Right atrium auricular region (tissue), 2 donors: ENCODE data around the gene PGAM5. TPM values are rescaled to one million over a fixed set of nuclear protein-coding genes. Genes with fewer than 3 reads are reported as not detected.

Source experiments
- DNase-seq: peaks from one replicate; pipeline ENCODE4 v3.0.0-alpha.2; 2019; ENCODE audit warnings: low spot score
- H3K27ac ChIP-seq, 2 donors: fragments of 200-600 bp; sonication (generic); 1 replicate in 1 of 2; 2 replicates in 1 of 2; pipeline ENCODE4 v1.5.1; 2016 to 2019
- H3K27me3 ChIP-seq, 2 donors: fragments of 200-600 bp; sonication (generic); one replicate each; pipeline versions ENCODE4 v1.5.1 to v1.6.0; 2017 to 2019
- H3K36me3 ChIP-seq: fragments of 200-600 bp; sonication (generic); one replicate; pipeline ENCODE4 v1.5.1; 2016
- H3K4me1 ChIP-seq, 2 donors: fragments of 200-600 bp; sonication (generic); one replicate each; pipeline versions ENCODE4 v1.5.1 to v1.6.0; 2017 to 2019
- H3K4me3 ChIP-seq, 2 donors: fragments of 200-600 bp; sonication (generic); 1 replicate in 1 of 2; 2 replicates in 1 of 2; pipeline ENCODE4 v1.5.1; 2017 to 2019; ENCODE audit warnings: mild to moderate bottlenecking in 1 of 2, moderate library complexity in 1 of 2
- H3K9me3 ChIP-seq, 2 donors: fragments of 200-600 bp; sonication (generic); one replicate each; pipeline ENCODE4 v1.5.1; 2019
- total RNA-seq, 2 donors: library from RNA; depleted of rRNA; stranded (reverse); fragments of >200 nt; gene quantifications; one replicate each; pipeline ENCODE4 v1.1.0, GENCODE V29; 2016
- TF ChIP-seq, protein P1 (sequence below), 2 donors: fragments of 200-600 bp; sonication (generic); IDR thresholded peaks; one replicate each; pipeline ENCODE4 v1.5.1; 2019; ENCODE audit warnings: antibody characterized with exemption in 2 of 2

The PGAM5 gene
- total RNA-seq, 2 donors from 2014 or later: 12.8 to 20.0 TPM

DNA sequence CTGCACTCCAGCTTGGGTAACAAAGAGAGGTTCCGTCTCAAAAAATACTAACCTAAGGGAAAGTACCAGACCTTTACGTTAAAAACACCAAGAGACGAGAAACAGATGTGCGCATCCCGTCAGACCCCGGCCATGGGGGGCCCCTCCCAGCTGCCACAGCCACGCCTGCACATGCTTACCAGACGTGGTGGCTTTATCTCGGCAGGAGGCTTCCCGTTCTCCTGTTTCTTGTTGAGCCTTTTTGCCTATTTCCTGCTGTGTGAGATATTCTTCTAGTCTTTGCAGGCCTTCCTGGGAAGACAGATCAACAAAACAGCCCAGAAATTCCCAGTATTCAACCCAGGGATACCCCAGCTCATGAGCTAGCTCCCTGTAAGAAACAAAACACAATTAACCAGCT, 23.6 kb downstream of the PGAM5 start:
- no peak overlapping the region for H3K4me3 ChIP-seq
- H3K36me3 ChIP-seq: peaks cover 86% of the 10 kb centered on the region
- H3K27ac ChIP-seq: no peak overlapping the region
- TF ChIP-seq, protein P1, sequence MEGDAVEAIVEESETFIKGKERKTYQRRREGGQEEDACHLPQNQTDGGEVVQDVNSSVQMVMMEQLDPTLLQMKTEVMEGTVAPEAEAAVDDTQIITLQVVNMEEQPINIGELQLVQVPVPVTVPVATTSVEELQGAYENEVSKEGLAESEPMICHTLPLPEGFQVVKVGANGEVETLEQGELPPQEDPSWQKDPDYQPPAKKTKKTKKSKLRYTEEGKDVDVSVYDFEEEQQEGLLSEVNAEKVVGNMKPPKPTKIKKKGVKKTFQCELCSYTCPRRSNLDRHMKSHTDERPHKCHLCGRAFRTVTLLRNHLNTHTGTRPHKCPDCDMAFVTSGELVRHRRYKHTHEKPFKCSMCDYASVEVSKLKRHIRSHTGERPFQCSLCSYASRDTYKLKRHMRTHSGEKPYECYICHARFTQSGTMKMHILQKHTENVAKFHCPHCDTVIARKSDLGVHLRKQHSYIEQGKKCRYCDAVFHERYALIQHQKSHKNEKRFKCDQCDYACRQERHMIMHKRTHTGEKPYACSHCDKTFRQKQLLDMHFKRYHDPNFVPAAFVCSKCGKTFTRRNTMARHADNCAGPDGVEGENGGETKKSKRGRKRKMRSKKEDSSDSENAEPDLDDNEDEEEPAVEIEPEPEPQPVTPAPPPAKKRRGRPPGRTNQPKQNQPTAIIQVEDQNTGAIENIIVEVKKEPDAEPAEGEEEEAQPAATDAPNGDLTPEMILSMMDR (IDR thresholded peaks at IDR 0.05): no peak
- H3K27me3 ChIP-seq: no peaks in the 10 kb centered on the region
- H3K4me1 ChIP-seq: peaks cover 0 to 2% of the 10 kb centered on the region in 2 donors
- DNase-seq: no peak
- H3K9me3 ChIP-seq: no peaks in the 10 kb centered on the region

DNA sequence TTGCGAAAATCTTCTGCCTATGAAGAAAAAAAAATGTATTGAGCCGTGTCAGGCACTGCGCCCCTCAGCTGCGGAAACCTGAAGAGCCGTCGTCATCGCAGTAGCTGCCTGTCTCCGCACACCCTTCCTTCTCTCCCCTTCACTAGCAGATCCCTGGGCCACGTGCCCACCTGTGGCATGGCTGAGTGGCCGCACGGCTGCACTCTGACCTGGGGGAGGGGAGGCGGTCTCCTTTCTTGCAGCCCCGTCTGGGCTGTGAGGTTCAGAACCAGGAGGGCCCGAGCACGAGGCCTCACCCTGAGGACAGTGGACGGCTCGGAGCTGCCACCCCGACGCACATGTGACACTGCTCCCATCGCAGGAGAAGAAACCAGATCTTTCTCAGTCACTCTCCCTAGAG, 24.9 kb downstream of the PGAM5 start:
- Histone ChIP-seq H3K4me3 (no peak overlapping the region), H3K36me3 (peaks cover 93% of the 10 kb centered on the region), H3K4me1 (peaks cover 0 to 14% of the 10 kb centered on the region in 2 donors), H3K27ac (no peak overlapping the region), H3K27me3 (no peaks in the 10 kb centered on the region), H3K9me3 (no peaks in the 10 kb centered on the region)
- TF ChIP-seq, protein P1 (IDR thresholded peaks at IDR 0.05): no peak
- no peak for DNase-seq

DNA sequence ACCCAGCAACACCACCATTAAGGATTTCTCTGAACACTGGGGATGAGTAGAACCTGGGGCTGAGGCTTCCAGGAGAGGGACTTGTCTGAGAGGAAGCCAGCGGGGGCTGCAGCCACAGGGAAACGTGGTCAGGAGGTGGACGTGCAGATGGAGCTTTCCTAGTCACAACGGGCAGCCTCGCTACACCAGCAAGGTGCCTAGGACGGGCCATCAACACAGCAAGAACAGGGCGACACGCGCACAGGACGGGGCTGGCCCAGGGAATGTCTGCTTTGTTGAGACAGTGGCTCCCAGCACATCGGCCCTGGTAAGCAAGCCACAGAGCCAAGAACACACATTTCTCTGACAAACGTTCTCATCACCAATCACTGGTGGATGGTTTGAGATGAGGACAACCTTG, 25.7 kb downstream of the PGAM5 start:
- DNase-seq: no peak
- H3K9me3 ChIP-seq: no peaks in the 10 kb centered on the region
- H3K4me3 ChIP-seq: no peak overlapping the region
- peaks cover 0 to 21% of the 10 kb centered on the region in 2 donors for H3K4me1 ChIP-seq
- H3K27ac ChIP-seq: no peak overlapping the region
- TF ChIP-seq, protein P1 (IDR thresholded peaks at IDR 0.05): no peak
- peaks cover 96% of the 10 kb centered on the region for H3K36me3 ChIP-seq
- no peaks in the 10 kb centered on the region for H3K27me3 ChIP-seq

DNA sequence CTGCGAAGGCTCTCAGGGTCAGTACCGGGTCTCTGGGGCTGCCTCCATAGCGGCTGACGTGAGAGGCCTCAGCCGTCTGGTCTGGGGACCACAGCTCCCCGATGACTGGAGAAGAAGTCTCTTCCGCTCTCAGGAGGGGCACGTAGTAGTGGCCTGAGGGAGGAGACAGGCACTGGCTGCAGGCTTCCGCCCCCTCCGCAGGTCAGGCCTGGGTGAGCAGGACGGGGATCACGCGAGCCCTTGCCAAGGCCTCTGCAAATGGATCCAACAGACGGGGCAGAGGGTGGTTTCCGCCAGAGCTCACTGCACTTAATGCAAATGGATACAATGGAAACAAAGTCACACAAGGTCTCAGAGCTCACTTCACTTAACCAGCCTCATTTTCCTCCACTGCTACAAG, 26.3 kb downstream of the PGAM5 start:
- Histone ChIP-seq H3K36me3 (peaks cover 94% of the 10 kb centered on the region), H3K27ac (no peak overlapping the region), H3K4me3 (no peak overlapping the region), H3K4me1 (peaks cover 0 to 21% of the 10 kb centered on the region in 2 donors), H3K27me3 (no peaks in the 10 kb centered on the region), H3K9me3 (no peaks in the 10 kb centered on the region)
- no peak for DNase-seq
- TF ChIP-seq, protein P1 (IDR thresholded peaks at IDR 0.05): no peak

DNA sequence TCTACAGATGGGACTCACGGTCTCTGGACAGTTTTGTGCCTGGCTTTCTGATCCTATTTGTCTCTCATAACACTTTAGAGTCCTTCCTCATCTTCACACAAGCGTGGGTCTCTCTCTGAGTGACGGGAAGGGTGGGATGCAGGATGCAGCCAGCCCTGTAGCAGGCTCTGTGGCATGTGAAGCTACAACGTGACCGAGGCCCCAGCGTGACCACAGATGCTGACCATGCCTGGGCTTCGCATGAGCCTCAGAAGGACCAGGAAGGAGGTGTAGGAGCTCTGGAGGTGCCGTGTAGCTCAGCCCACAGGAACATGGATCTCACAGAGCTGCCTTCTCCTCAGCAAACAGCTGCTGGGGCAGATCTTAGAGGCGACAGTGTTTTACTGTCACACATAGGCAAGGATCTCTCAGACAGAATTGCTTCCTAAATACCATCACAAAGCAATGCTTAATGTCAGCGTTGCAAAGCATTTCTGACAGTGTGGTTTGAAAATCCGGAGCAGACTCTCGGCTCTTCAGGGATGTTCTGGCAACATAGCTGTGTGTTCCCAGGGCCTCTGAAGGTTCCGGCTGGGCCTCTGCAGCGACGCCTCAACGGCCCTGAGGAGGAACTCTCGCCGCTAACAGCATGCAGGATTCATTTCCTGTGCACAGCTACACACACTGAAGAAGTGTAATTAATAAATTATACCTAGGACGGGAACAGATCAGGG, 29.1 kb downstream of the PGAM5 start:
- Histone ChIP-seq H3K27ac (peak overlapping the region; percentile 64 to 70), H3K4me3 (no peak overlapping the region), H3K4me1 (peaks cover 0 to 21% of the 10 kb centered on the region in 2 donors), H3K9me3 (no peaks in the 10 kb centered on the region), H3K36me3 (peaks cover 91% of the 10 kb centered on the region), H3K27me3 (no peaks in the 10 kb centered on the region)
- no peak for DNase-seq
- TF ChIP-seq, protein P1 (IDR thresholded peaks at IDR 0.05): no peak

DNA sequence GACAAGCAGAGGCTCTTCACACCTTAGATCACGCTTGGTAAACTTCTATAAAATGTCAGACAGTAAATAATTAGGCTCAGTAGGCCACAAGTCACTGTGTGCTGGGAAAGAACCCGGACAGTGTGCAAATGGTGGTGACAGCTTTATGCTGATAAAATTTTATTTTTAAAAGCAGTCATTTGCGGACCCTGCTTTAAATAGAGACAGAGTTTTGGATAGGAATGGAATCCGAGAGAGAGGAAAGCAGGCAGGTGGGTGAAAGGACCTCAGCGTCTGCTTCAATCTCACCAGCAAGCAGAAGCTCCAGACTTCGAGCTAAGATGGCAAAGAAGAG, 29.6 kb downstream of the PGAM5 start:
- Histone ChIP-seq H3K9me3 (no peaks in the 10 kb centered on the region), H3K4me3 (no peak overlapping the region), H3K27me3 (no peaks in the 10 kb centered on the region), H3K4me1 (peaks cover 0 to 21% of the 10 kb centered on the region in 2 donors), H3K27ac (peak overlapping the region; percentile 64 to 70), H3K36me3 (peaks cover 90% of the 10 kb centered on the region)
- DNase-seq: no peak
- TF ChIP-seq, protein P1 (IDR thresholded peaks at IDR 0.05): no peak
